CD4-positive, alpha-beta T cell treated with Interleukin-17A for 1 hour (primary cell): ENCODE results near the gene ADAMTS18.

Source experiments
- DNase-seq: peaks from one replicate; pipeline ENCODE4 v3.0.0-alpha.2; 2020

ADAMTS18 gene

GRCh38 chr16:77393955-77394354 is 40.9 kb downstream of the ADAMTS18 start:
- no peak for DNase-seq

- DNase-seq: no peak
These were observed 47.0 kb downstream of the ADAMTS18 start for GRCh38 chr16:77387815-77388209.

- no peak for DNase-seq
These were observed 47.7 kb downstream of the ADAMTS18 start for GRCh38 chr16:77386831-77387814.

GRCh38 chr16:77385481-77385880 is 49.4 kb downstream of the ADAMTS18 start:
- no peak for DNase-seq

- no peak for DNase-seq
These were observed 51.1 kb downstream of the ADAMTS18 start for GRCh38 chr16:77383606-77384187.

- no peak for DNase-seq
These were observed 58.5 kb downstream of the ADAMTS18 start for GRCh38 chr16:77376358-77376757.

- DNase-seq: no peak
These were observed 59.4 kb downstream of the ADAMTS18 start for GRCh38 chr16:77375396-77375795.

- DNase-seq: no peak
These were observed 60.5 kb downstream of the ADAMTS18 start for GRCh38 chr16:77374384-77374783.

GRCh38 chr16:77373726-77374125 is 61.1 kb downstream of the ADAMTS18 start:
- no peak for DNase-seq

- no peak for DNase-seq
These were observed 70.1 kb downstream of the ADAMTS18 start for GRCh38 chr16:77364770-77365169.

GRCh38 chr16:77359065-77359502 is 75.8 kb downstream of the ADAMTS18 start:
- no peak for DNase-seq

GRCh38 chr16:77353587-77354263 is 81.1 kb downstream of the ADAMTS18 start:
- no peak for DNase-seq

GRCh38 chr16:77344341-77344740 is 90.5 kb downstream of the ADAMTS18 start:
- no peak for DNase-seq

- DNase-seq: no peak
These were observed 98.2 kb downstream of the ADAMTS18 start for GRCh38 chr16:77336637-77337036.

- no peak for DNase-seq
These were observed 99.1 kb downstream of the ADAMTS18 start for GRCh38 chr16:77335652-77336234.

- DNase-seq: no peak
These were observed 102.0 kb downstream of the ADAMTS18 start for GRCh38 chr16:77332792-77333191.

GRCh38 chr16:77331802-77332586 is 102.8 kb downstream of the ADAMTS18 start:
- no peak for DNase-seq

- no peak for DNase-seq
These were observed 103.8 kb downstream of the ADAMTS18 start for GRCh38 chr16:77331043-77331442.

GRCh38 chr16:77330332-77331042 is 104.3 kb downstream of the ADAMTS18 start:
- DNase-seq: no peak

GRCh38 chr16:77328768-77329167 is 106.1 kb downstream of the ADAMTS18 start:
- no peak for DNase-seq

GRCh38 chr16:77328274-77328673 is 106.6 kb downstream of the ADAMTS18 start:
- DNase-seq: no peak

GRCh38 chr16:77327717-77328116 is 107.1 kb downstream of the ADAMTS18 start:
- no peak for DNase-seq
